ENCODE data around the gene NUAK1.

The NUAK1 gene

GRCh38 chr12:106058256-106059182, 80.2 kb downstream of the NUAK1 start:
- POLR2A ChIA-PET: interaction anchor here (0.6 to 1.4 kb wide), 4 partner anchors 10 to 1145 kb away, joined by 3 read pairs; no protein-coding TSS in a partner anchor
- TF ChIP-seq CTCF (IDR thresholded peaks at IDR 0.05; ENCODE audit: insufficient read depth, low read length, missing control alignments): no peak
- no peak overlapping the region for H3K4me3 ChIP-seq (ENCODE audit: low read depth, low read length)
- DNase-seq (ENCODE audit: low read depth, low spot score): no peak
- CTCF ChIA-PET: interaction anchor here (0.7 to 1.6 kb wide), 5 partner anchors 11 to 79 kb away, joined by 3 to 4 read pairs (median 3); no protein-coding TSS in a partner anchor

GRCh38 chr12:106054049-106054448, 84.7 kb downstream of the NUAK1 start:
- DNase-seq (ENCODE audit: low read depth, low spot score): no peak
- no peak for TF ChIP-seq CTCF (IDR thresholded peaks at IDR 0.05; ENCODE audit: insufficient read depth, low read length, missing control alignments)
- H3K4me3 ChIP-seq (ENCODE audit: low read depth, low read length): no peak overlapping the region
- CTCF ChIA-PET: interaction anchor here (0.7 to 2.3 kb wide), 3 partner anchors 61 to 95 kb away, joined by 3 to 8 read pairs (median 3); no protein-coding TSS in a partner anchor
- POLR2A ChIA-PET: interaction anchor here (0.6 to 0.8 kb wide), 3 partner anchors 12 to 718 kb away, joined by 3 read pairs; no protein-coding TSS in a partner anchor

GRCh38 chr12:106051853-106052531, 86.8 kb downstream of the NUAK1 start:
- CTCF ChIA-PET: interaction anchor here (1.1 to 2.2 kb wide), 2 partner anchors 18 to 347 kb away, joined by 3 to 9 read pairs; no protein-coding TSS in a partner anchor

GRCh38 chr12:106049546-106049945, 89.2 kb downstream of the NUAK1 start:
- ChIA-PET CTCF (interaction anchor here (1.4 kb wide), 1 partner anchor 174 kb away, joined by 3 read pairs; no protein-coding TSS in a partner anchor), POLR2A (no interaction called here)
- no peak for DNase-seq (ENCODE audit: low read depth, low spot score)
- no peak overlapping the region for H3K4me3 ChIP-seq (ENCODE audit: low read depth, low read length)
- no peak for TF ChIP-seq CTCF (IDR thresholded peaks at IDR 0.05; ENCODE audit: insufficient read depth, low read length, missing control alignments)

More at GRCh38 chr12:106051853-106052531, 86.8 kb downstream of the NUAK1 start:
- peak; percentile 31 for DNase-seq (ENCODE audit: low read depth, low spot score)
- H3K4me3 ChIP-seq (ENCODE audit: low read depth, low read length): no peak overlapping the region
- POLR2A ChIA-PET: no interaction called here
- no peak for TF ChIP-seq CTCF (IDR thresholded peaks at IDR 0.05; ENCODE audit: insufficient read depth, low read length, missing control alignments)

GRCh38 chr12:106049105-106049504, 89.6 kb downstream of the NUAK1 start:
- CTCF ChIA-PET: interaction anchor here (1.4 to 1.6 kb wide), 2 partner anchors 175 to 628 kb away, joined by 3 to 4 read pairs; no protein-coding TSS in a partner anchor
- no peak for DNase-seq (ENCODE audit: low read depth, low spot score)
- TF ChIP-seq CTCF (IDR thresholded peaks at IDR 0.05; ENCODE audit: insufficient read depth, low read length, missing control alignments): no peak
- H3K4me3 ChIP-seq (ENCODE audit: low read depth, low read length): no peak overlapping the region; the same call in 1 of the 2 replicates
- POLR2A ChIA-PET: no interaction called here

Data from AG04449 (cell line).